Stimulated activated effector memory CD8-positive, alpha-beta T cell treated with anti-CD3 and anti-CD28 coated beads, Interleukin-12 subunit alpha, Interleukin-12 subunit beta, amount 100 ng/mL, for 72 hours (primary cell): ENCODE measurements around the gene ACTA1.
"Not testable (repeated sequence)": the region's sequence is repeated elsewhere in the genome, so short reads cannot be mapped to it uniquely, and the experiment has no call there.

Experiments
- ATAC-seq: fragments of 150-1000 bp; cut with Tn5 transposase; 2 replicates; pipeline ENCODE4 v1.10.0; 2021
- DNase-seq, 2 donors: peaks; one replicate each; pipeline ENCODE4 v3.0.0; 2021 to 2022; ENCODE audit warnings: low spot score in 2 of 2
- H3K27ac Mint-ChIP-seq: one replicate; pipeline ENCODE4 v1.8.0; 2022; ENCODE audit warnings: mild to moderate bottlenecking, mixed read lengths
- H3K36me3 Mint-ChIP-seq: one replicate; pipeline ENCODE4 v1.8.0; 2022; ENCODE audit warnings: mild to moderate bottlenecking, mixed read lengths
- H3K4me1 Mint-ChIP-seq: one replicate; pipeline ENCODE4 v1.8.0; 2022; ENCODE audit warnings: mixed read lengths
- H3K4me3 Mint-ChIP-seq: one replicate; pipeline ENCODE4 v1.8.0; 2022; ENCODE audit warnings: mild to moderate bottlenecking, mixed read lengths
- H3K9me3 Mint-ChIP-seq: one replicate; pipeline ENCODE4 v1.8.0; 2022; ENCODE audit warnings: mixed read lengths

The ACTA1 gene

GRCh38 chr1:229407206-229408026, 26.5 kb downstream of the ACTA1 start:
- Mint-ChIP-seq H3K27ac (no peak overlapping the region), H3K4me3 (peak overlapping the region; percentile 61), H3K36me3 (no peaks in the 10 kb centered on the region), H3K9me3 (no peaks in the 10 kb centered on the region), H3K4me1 (peaks cover 26% of the 10 kb centered on the region)
- DNase-seq (no peak), ATAC-seq (no peak)

DNA sequence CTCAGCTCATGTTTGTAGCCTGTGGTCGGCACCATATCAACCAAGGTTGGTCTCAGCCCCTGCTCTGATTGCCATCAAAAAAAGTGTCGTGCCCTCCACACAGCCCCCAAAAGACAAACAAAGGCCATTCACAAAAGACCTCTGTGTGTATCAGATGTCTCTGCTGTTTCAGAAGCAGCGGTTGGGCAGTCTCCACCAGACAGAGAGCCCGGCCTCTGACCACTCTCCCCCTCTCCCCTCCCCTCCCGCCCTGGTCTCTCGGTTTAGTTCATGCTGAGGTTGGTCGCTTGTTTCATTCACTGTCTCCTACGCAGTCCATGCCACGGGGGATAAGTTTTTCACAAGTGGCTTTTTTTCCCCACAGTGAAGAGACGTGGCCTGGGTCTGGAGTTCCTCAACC, 27.1 kb downstream of the ACTA1 start:
- no peak for ATAC-seq
- H3K9me3 Mint-ChIP-seq, result no peaks in the 10 kb centered on the region
- DNase-seq, result no peak
- H3K4me1 Mint-ChIP-seq, result peaks cover 26% of the 10 kb centered on the region
- H3K36me3 Mint-ChIP-seq, result no peaks in the 10 kb centered on the region
- no peak overlapping the region for H3K27ac Mint-ChIP-seq
- H3K4me3 Mint-ChIP-seq, result peak overlapping the region; percentile 61

DNA sequence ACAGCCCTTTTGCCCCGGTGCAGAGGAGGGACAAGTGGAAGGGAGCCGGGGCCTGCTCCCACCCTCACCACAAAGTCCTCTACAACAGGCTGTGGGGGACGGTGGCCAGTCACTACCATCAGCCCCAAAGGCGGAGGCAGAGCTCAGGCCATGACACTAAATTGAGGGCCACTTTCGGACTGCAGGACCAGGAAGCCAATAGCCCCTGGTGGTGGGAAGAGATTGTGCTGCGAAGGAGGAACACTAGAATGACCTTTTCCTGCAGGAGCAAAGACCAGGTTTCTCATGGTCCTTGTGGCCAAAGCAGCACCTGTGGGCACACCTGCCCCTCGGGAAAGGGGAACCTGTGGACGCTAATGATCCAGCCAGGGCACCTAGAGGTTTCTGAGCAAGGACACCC, 30.3 kb downstream of the ACTA1 start:
- Mint-ChIP-seq H3K9me3 (no peaks in the 10 kb centered on the region), H3K36me3 (no peaks in the 10 kb centered on the region), H3K4me1 (peaks cover 16% of the 10 kb centered on the region), H3K4me3 (no peak overlapping the region), H3K27ac (no peak overlapping the region)
- no peak for DNase-seq
- no peak for ATAC-seq

GRCh38 chr1:229402993-229403392, 30.9 kb downstream of the ACTA1 start:
- no peaks in the 10 kb centered on the region for H3K36me3 Mint-ChIP-seq
- H3K27ac Mint-ChIP-seq, result no peak overlapping the region
- no peaks in the 10 kb centered on the region for H3K9me3 Mint-ChIP-seq
- peaks cover 15% of the 10 kb centered on the region for H3K4me1 Mint-ChIP-seq
- H3K4me3 Mint-ChIP-seq, result no peak overlapping the region
- ATAC-seq (no peak), DNase-seq (no peak)

- H3K4me1 Mint-ChIP-seq, DNase-seq, H3K4me3 Mint-ChIP-seq, H3K9me3 Mint-ChIP-seq, H3K36me3 Mint-ChIP-seq, H3K27ac Mint-ChIP-seq, ATAC-seq: not testable (repeated sequence)
Observed at GRCh38 chr1:229402329-229402728, 31.6 kb downstream of the ACTA1 start.

DNA sequence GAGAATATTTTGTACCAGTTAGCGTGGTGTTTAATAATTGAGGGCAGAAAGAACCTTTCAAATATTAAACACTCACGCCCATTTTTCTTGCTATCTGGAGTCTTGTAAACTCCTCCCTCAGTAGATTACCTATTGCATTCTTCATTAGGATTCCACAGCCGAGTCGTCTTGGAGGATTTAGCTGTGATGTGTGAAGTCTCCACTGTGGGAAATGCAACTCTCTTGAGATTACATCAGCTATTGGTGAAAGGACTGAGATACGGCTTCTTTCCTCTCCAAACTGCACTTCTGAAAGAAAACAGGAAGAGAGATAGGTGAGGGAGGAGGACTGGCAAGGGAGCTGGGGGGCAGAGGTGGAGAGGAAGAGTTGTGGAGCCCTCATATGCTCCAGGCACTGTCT, 36.1 kb downstream of the ACTA1 start:
- Mint-ChIP-seq H3K4me3 (no peak overlapping the region), H3K27ac (no peak overlapping the region), H3K9me3 (no peaks in the 10 kb centered on the region), H3K4me1 (no peaks in the 10 kb centered on the region), H3K36me3 (no peaks in the 10 kb centered on the region)
- DNase-seq, result no peak
- no peak for ATAC-seq

DNA sequence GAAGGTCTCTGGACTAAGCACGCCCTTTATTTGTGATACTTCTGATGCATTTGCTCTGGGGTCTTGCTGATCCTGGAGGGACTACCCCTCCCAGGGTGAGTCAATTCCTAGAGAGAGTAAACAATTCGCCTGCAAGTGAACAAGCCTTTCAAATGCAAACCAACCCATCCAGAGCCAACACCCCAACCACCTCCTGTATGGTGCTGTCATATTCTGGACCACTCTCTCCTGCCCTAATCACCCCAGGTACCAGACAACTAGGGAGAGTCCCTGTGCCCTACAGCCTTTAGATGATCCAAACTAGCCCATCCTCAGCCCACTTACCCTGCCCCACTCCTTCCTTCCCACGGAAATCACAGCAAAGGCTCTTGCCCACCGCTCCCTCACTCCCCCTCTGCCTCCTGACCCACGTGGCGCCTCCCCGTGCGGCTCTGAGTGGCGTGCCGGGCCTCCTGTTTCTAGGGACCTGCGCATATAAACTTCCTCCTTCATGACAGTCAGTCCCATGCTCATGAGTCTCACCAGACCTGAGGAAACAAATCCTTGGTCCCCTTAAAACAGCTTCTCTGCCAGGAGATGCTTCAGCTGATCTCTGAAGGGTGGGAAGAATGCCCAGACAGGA, 37.2 kb downstream of the ACTA1 start:
- no peaks in the 10 kb centered on the region for H3K4me1 Mint-ChIP-seq
- H3K4me3 Mint-ChIP-seq, result no peak overlapping the region
- no peak for ATAC-seq

DNA sequence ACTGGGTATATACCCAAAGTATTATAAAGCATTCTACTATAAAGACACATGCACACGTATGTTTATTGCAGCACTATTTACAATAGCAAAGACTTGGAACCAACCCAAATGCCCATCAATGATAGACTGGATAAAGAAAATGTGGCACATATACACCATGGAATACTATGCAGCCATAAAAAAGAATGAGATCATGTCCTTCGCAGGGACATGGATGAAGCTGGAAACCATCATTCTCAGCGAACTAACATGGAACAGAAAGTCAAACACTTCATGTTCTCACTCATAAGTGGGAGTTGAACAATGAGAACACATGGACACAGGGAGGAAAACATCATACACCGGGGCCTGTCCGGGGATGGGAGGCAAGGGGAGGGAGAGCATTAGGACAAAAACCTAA, 39.4 kb downstream of the ACTA1 start:
- not testable (repeated sequence) for DNase-seq, H3K4me1 Mint-ChIP-seq, H3K4me3 Mint-ChIP-seq, ATAC-seq, H3K27ac Mint-ChIP-seq, H3K9me3 Mint-ChIP-seq, H3K36me3 Mint-ChIP-seq

More for the DNA sequence above, 37.2 kb downstream of the ACTA1 start:
- no peaks in the 10 kb centered on the region for H3K36me3 Mint-ChIP-seq
- no peaks in the 10 kb centered on the region for H3K9me3 Mint-ChIP-seq
- no peak overlapping the region for H3K27ac Mint-ChIP-seq
- no peak for DNase-seq

GRCh38 chr1:229392936-229393335, 41.0 kb downstream of the ACTA1 start:
- no peak for ATAC-seq
- H3K4me3 Mint-ChIP-seq, result no peak overlapping the region
- H3K4me1 Mint-ChIP-seq, result no peaks in the 10 kb centered on the region
- no peak overlapping the region for H3K27ac Mint-ChIP-seq
- H3K36me3 Mint-ChIP-seq, result no peaks in the 10 kb centered on the region
- H3K9me3 Mint-ChIP-seq, result no peaks in the 10 kb centered on the region
- DNase-seq, result no peak

DNA sequence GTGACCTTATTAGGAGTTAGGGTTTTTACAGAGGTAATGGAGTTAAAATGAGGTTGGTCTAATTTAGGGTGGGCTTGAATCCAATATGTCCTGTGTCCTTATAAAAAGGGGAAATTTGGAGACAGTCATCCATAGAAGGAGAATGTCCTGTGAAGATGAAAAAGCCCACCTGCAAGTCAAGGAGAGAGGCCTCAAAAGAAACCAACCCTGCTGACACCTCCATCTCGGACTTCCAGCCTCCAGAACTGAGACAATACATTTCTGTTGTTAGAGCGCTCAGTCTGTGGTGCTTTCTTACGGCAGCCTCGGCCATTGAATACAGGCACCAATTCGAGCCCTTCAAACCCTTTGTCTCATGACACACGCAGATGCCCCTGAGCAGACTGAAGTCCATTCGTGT, 43.8 kb downstream of the ACTA1 start:
- Mint-ChIP-seq H3K36me3 (no peaks in the 10 kb centered on the region), H3K4me1 (peaks cover 6% of the 10 kb centered on the region)
- ATAC-seq, result no peak

DNA sequence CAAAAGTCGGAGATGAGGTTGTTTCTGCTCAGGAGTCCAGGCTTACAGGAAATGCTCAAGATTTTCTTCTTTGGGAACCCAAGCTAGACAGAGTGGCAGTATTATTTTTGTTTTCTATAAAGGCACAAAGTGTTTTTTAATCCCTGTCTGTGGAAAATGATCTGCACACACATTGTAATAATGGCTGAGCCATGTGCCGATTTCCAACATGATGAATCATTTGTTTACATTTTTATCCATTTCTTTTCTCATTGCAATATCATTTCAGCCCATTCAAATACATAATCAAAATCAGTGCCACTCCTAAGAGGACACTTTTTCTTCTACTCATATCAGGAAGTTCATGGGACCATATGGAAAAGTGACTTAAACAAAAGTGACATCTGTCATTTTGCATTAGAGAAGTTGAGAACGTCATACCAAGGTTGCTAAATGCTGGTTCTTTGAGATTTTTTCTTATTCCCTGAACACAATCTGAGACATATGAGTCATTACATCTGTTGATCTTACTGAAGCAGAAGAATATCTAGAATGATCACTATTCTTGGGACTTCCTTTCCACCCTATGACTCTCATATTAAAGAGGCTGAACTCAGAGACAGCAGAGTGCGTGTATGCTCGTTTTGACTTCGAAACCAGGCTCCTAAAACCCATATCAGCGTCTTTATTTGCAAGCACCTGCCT, 44.9 kb downstream of the ACTA1 start:
- Mint-ChIP-seq H3K4me3 (no peak overlapping the region), H3K27ac (no peak overlapping the region), H3K36me3 (no peaks in the 10 kb centered on the region), H3K4me1 (peaks cover 6% of the 10 kb centered on the region), H3K9me3 (no peaks in the 10 kb centered on the region)
- ATAC-seq (no peak), DNase-seq (no peak)

More for the DNA sequence above, 43.8 kb downstream of the ACTA1 start:
- Mint-ChIP-seq H3K9me3 (no peaks in the 10 kb centered on the region), H3K27ac (no peak overlapping the region), H3K4me3 (no peak overlapping the region)
- DNase-seq, result no peak

DNA sequence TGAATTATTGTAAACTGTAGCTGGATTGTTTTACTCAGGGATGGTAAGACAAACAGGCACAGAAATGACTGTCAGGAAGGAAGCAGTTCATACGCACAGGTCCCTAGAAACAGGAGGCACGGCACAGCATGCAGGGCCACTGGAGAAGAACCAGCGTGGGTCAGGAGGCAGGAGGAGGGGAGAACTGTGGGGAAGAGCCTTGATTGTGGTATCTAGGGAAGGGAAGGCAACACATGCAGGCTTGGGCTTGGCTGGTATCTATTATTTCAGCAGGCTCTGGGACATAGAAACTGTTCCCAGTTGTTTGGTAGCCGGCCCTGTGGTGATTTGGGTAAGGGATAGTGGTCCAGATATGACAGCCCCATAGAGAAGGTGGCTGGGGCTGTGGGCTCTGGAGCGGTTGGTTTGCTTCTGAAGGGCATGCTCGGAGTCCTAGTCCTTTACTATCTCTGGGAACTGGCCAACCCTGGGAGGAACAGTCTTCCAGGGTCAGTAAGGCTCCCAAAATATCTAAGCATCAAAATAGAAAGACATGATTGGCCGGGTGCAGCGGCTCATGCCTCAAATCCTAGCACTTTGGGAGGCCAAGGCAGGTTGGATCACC, 47.9 kb downstream of the ACTA1 start:
- Mint-ChIP-seq H3K36me3 (no peaks in the 10 kb centered on the region), H3K27ac (no peak overlapping the region), H3K4me1 (peaks cover 6% of the 10 kb centered on the region), H3K9me3 (no peaks in the 10 kb centered on the region), H3K4me3 (no peak overlapping the region)
- DNase-seq (no peak), ATAC-seq (peak; percentile 31)

DNA sequence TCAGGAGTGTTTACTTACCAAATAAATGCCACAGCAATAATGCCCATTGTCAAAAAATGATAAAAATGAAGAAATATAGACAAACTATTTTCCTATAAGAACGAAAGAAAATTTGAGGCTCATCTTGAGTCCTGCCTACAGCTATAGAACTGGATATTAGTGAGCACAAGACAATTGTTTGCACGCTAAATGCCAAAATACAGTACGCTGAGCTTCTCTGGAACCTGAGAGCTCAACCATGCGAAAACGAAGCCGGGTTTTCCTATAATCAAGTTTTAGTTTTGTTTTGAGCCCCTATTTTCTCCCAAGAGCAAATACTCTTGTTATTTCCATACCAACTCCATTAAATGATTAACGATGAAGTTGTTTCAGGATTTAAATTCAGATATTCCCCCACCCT, 49.1 kb downstream of the ACTA1 start:
- DNase-seq (no peak), ATAC-seq (no peak)
- Mint-ChIP-seq H3K9me3 (no peaks in the 10 kb centered on the region), H3K4me3 (no peak overlapping the region), H3K4me1 (peaks cover 6% of the 10 kb centered on the region), H3K27ac (no peak overlapping the region), H3K36me3 (no peaks in the 10 kb centered on the region)

DNA sequence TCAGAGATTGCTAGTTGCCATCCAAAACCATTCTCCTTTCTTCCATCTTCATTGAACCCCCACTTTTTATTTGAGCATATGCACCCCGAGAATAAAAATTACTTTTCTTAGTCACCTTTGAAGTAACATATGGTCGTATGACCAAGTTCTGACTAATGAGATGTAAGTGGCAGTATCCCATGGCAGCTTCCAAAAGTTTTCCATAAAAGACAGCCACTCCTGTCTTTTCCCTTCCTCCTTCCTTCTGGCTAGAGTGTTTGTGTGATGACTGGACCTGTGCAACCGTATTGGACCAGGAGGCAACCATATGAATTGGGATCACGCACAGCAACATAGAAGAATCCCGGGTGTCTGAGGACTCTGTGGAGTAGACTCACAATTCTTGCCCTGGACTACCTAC, 49.9 kb downstream of the ACTA1 start:
- Mint-ChIP-seq H3K4me1 (peaks cover 6% of the 10 kb centered on the region), H3K36me3 (no peaks in the 10 kb centered on the region), H3K9me3 (no peaks in the 10 kb centered on the region), H3K27ac (no peak overlapping the region), H3K4me3 (no peak overlapping the region)
- no peak for DNase-seq
- ATAC-seq, result no peak

- no peaks in the 10 kb centered on the region for H3K9me3 Mint-ChIP-seq
- H3K4me1 Mint-ChIP-seq, result peaks cover 6% of the 10 kb centered on the region
- no peak overlapping the region for H3K27ac Mint-ChIP-seq
- DNase-seq, result no peak
- H3K4me3 Mint-ChIP-seq, result no peak overlapping the region
- no peak for ATAC-seq
- H3K36me3 Mint-ChIP-seq, result no peaks in the 10 kb centered on the region
Observed at GRCh38 chr1:229383188-229383587, 50.7 kb downstream of the ACTA1 start.
